ENCODE results near the gene PTS. TPM values are rescaled to one million over a fixed set of nuclear protein-coding genes. Genes with fewer than 3 reads are reported as not detected.

The PTS gene
- total RNA-seq, 4 donors from 2014 or later: 23.4 to 81.5 (median 38.5) TPM

DNA sequence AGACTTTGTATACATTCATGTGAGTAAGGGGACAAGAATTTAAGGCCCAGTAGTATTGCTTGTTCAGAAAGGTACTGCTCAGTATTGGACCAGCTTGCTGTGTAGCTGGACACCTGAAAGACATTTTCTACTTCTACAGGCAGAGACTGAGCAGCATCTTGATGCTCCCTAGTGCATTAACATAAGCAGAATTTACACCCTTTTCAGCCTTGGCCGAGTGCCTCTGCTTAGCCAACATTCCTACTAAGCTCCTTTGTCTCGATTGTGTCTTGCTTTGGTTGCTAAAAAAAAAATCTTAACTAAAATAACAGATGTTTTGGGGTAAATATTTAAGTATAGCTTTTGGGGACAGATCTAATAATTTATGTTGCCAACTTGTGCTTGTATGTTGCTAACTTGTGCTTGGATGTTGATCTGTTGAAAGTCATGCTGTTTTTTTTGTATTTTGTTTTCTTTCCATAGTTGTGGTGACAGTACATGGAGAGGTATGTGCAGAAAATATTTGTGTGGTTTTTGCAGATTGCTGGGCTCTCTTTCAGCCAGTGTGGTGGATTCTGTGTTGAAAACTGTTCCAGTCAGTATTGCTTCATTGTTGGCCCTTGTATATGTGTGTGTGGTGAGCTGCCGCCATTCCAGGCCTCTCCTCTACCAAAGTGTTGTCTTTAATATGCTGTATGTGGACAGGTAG is 3.7 kb downstream of the PTS start:
- TF ChIP-seq POLR2A (IDR thresholded peaks at IDR 0.05): no peak
- TF ChIP-seq, protein P1, sequence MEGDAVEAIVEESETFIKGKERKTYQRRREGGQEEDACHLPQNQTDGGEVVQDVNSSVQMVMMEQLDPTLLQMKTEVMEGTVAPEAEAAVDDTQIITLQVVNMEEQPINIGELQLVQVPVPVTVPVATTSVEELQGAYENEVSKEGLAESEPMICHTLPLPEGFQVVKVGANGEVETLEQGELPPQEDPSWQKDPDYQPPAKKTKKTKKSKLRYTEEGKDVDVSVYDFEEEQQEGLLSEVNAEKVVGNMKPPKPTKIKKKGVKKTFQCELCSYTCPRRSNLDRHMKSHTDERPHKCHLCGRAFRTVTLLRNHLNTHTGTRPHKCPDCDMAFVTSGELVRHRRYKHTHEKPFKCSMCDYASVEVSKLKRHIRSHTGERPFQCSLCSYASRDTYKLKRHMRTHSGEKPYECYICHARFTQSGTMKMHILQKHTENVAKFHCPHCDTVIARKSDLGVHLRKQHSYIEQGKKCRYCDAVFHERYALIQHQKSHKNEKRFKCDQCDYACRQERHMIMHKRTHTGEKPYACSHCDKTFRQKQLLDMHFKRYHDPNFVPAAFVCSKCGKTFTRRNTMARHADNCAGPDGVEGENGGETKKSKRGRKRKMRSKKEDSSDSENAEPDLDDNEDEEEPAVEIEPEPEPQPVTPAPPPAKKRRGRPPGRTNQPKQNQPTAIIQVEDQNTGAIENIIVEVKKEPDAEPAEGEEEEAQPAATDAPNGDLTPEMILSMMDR (IDR thresholded peaks at IDR 0.05 in 4 of 5, conservative IDR thresholded peaks at IDR 0.05 in 1 of 5): no peak
- H3K9me3 ChIP-seq: no peaks in the 10 kb centered on the region
- DNase-seq (no peak), ATAC-seq (no peak)
- H3K27me3 ChIP-seq: no peaks in the 10 kb centered on the region
- H3K4me3 ChIP-seq: no peak overlapping the region
- peaks cover 0 to 46% of the 10 kb centered on the region in 2 donors for H3K36me3 ChIP-seq
- H3K4me1 ChIP-seq: peaks cover 10 to 11% of the 10 kb centered on the region in 2 donors
- in situ Hi-C loops (cut with MboI; ENCODE audit: low sequenced_read_pairs in 4 of 4) (no loop called here), intact Hi-C loops (cut with DNase I; ENCODE audit: low total_unique reads) (loop anchor here (10.0 kb wide), 2 partner anchors 325 to 1085 kb away; partner anchors contain the start of gene TTC12)
- H3K27ac ChIP-seq: no peak overlapping the region

GRCh38 chr11:112231952-112232351 is 5.7 kb downstream of the PTS start:
- no peak for TF ChIP-seq POLR2A (IDR thresholded peaks at IDR 0.05)
- TF ChIP-seq, protein P1 (IDR thresholded peaks at IDR 0.05 in 4 of 5, conservative IDR thresholded peaks at IDR 0.05 in 1 of 5): no peak
- Histone ChIP-seq H3K27me3 (no peaks in the 10 kb centered on the region), H3K27ac (no peak overlapping the region), H3K4me1 (peaks cover 8 to 10% of the 10 kb centered on the region in 2 donors), H3K4me3 (no peak overlapping the region), H3K36me3 (peaks cover 0 to 66% of the 10 kb centered on the region in 2 donors), H3K9me3 (no peaks in the 10 kb centered on the region)
- ATAC-seq: no peak
- intact Hi-C loops (cut with DNase I; ENCODE audit: low total_unique reads): no loop called here
- in situ Hi-C loops (cut with MboI; ENCODE audit: low sequenced_read_pairs in 4 of 4): no loop called here
- DNase-seq: no peak

GRCh38 chr11:112235750-112236390 is 9.6 kb downstream of the PTS start:
- intact Hi-C loops (cut with DNase I; ENCODE audit: low total_unique reads) (no loop called here), in situ Hi-C loops (cut with MboI; ENCODE audit: low sequenced_read_pairs in 4 of 4) (no loop called here)
- H3K4me1 ChIP-seq: no peaks in the 10 kb centered on the region
- H3K27me3 ChIP-seq: no peaks in the 10 kb centered on the region
- no peak for ATAC-seq
- no peak for DNase-seq
- TF ChIP-seq, protein P1 (IDR thresholded peaks at IDR 0.05 in 4 of 5, conservative IDR thresholded peaks at IDR 0.05 in 1 of 5): no peak
- TF ChIP-seq POLR2A (IDR thresholded peaks at IDR 0.05): no peak
- H3K27ac ChIP-seq: no peak overlapping the region
- H3K4me3 ChIP-seq: no peak overlapping the region
- H3K36me3 ChIP-seq: peaks cover 0 to 53% of the 10 kb centered on the region in 2 donors
- H3K9me3 ChIP-seq: no peaks in the 10 kb centered on the region

DNA sequence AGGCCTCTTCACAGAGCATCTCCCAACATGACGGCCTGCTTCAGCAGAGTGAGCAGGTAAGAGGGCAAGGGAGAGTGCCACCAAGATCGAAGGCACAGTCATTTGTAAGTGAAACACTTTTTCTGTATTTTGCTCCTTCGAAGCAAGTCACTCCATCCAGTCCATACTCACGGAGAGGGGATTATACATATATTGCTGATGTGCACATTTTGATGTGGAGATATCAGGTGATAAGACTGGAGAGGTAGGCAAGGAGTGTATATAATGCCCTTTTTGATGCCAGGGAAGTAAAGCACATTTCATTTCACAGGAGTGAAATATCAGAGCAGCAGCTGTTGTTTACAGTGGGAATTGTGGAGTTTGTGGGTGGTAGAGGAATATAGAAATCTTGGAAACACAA is 11.2 kb downstream of the PTS start:
- no peaks in the 10 kb centered on the region for H3K27me3 ChIP-seq
- intact Hi-C loops (cut with DNase I; ENCODE audit: low total_unique reads): no loop called here
- in situ Hi-C loops (cut with MboI; ENCODE audit: low sequenced_read_pairs in 4 of 4): no loop called here
- TF ChIP-seq, protein P1 (IDR thresholded peaks at IDR 0.05 in 4 of 5, conservative IDR thresholded peaks at IDR 0.05 in 1 of 5): no peak
- no peak for TF ChIP-seq POLR2A (IDR thresholded peaks at IDR 0.05)
- no peak overlapping the region for H3K27ac ChIP-seq
- DNase-seq: no peak
- ATAC-seq: no peak
- H3K4me1 ChIP-seq: no peaks in the 10 kb centered on the region
- H3K4me3 ChIP-seq: no peak overlapping the region
- H3K9me3 ChIP-seq: no peaks in the 10 kb centered on the region
- H3K36me3 ChIP-seq: peaks cover 0 to 60% of the 10 kb centered on the region in 2 donors
